Measurements from ENCODE around the gene KRT2.
A peak's percentile ranks its signal among the peaks of the same experiment; 100 is the strongest.

The KRT2 gene

GRCh38 chr12:52613384-52614030, 38.5 kb downstream of the KRT2 start:
- peak; percentile 52 for DNase-seq

- no peak for DNase-seq
Observed at GRCh38 chr12:52612431-52613383, 39.3 kb downstream of the KRT2 start.

- no peak for DNase-seq
Observed at GRCh38 chr12:52611080-52611468, 40.9 kb downstream of the KRT2 start.

GRCh38 chr12:52608826-52609630, 43.0 kb downstream of the KRT2 start:
- peak; percentile 48 for DNase-seq

- DNase-seq: peak; percentile 43
Observed at GRCh38 chr12:52608161-52608560, 43.9 kb downstream of the KRT2 start.

- DNase-seq: no peak
Observed at GRCh38 chr12:52607314-52607713, 44.7 kb downstream of the KRT2 start.

- DNase-seq: peak; percentile 35
Observed at GRCh38 chr12:52606581-52607218, 45.3 kb downstream of the KRT2 start.

GRCh38 chr12:52606096-52606495, 45.9 kb downstream of the KRT2 start:
- DNase-seq: no peak

- DNase-seq: peak; percentile 29
Observed at GRCh38 chr12:52605542-52605941, 46.5 kb downstream of the KRT2 start.

GRCh38 chr12:52604859-52605258, 47.2 kb downstream of the KRT2 start:
- DNase-seq: peak; percentile 48

- DNase-seq: peak; percentile 46
Observed at GRCh38 chr12:52603314-52603713, 48.7 kb downstream of the KRT2 start.

- peak; percentile 33 for DNase-seq
Observed at GRCh38 chr12:52602552-52602951, 49.5 kb downstream of the KRT2 start.

- DNase-seq: peak; percentile 22
Observed at GRCh38 chr12:52601671-52602070, 50.3 kb downstream of the KRT2 start.

- peak; percentile 46 for DNase-seq
Observed at GRCh38 chr12:52600941-52601481, 51.0 kb downstream of the KRT2 start, which contains the start of gene KRT72. TSS of gene KRT72 (minus strand) at chr12:52601463. CDS start at chr12:52601452, 11 bp downstream.

- DNase-seq: peak; percentile 8
Observed at GRCh38 chr12:52600475-52600874, 51.5 kb downstream of the KRT2 start.

GRCh38 chr12:52600071-52600470, 51.9 kb downstream of the KRT2 start:
- DNase-seq: peak; percentile 7

- DNase-seq: peak; percentile 23
Observed at GRCh38 chr12:52598966-52599365, 53.0 kb downstream of the KRT2 start.

Data from activated CD8-positive, alpha-beta memory T cell treated with anti-CD3 and anti-CD28 coated beads, Interleukin-2, amount 50 U/mL, for 48 hours (primary cell).